ENCODE results near the gene P4HA1.
A peak's percentile ranks its signal among the peaks of the same experiment; 100 is the strongest.
"Not testable (repeated sequence)": the region's sequence is repeated elsewhere in the genome, so short reads cannot be mapped to it uniquely, and the experiment has no call there.

Gene P4HA1

DNA sequence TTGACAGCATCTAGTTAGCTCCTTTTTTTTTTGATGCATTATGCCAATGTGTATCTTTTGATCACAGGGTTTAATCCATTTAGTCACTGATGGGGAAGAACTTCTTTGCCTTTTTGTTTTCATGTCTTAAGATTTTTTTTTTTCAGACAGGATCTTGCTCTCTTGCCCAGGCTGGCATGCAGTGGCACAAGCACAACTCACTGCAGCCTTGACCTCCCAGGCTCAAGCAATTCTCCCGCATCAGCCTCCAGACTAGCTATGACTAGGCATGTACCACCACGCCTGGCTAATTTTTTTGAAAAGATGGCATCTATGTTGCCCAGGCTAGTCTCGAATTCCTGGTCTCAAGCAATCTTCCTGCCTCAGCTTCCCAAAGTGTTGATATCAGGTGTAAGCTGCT, 95.7 kb downstream of the P4HA1 start:
- FAIRE-seq (no peak), DNase-seq (ENCODE audit: insufficient read length, low spot score) (no peak)
- TF ChIP-seq POU2F2 (IDR thresholded peaks at IDR 0.05; ENCODE audit: low read depth, low read length) (no peak), TAF1 (IDR thresholded peaks at IDR 0.05; ENCODE audit: low read depth, low read length) (no peak), POLR2AphosphoS5 (IDR thresholded peaks at IDR 0.05; ENCODE audit: low read depth, low read length) (no peak), POLR2A (IDR thresholded peaks at IDR 0.05; ENCODE audit: low read depth, low read length) (no peak), SPI1 (IDR thresholded peaks at IDR 0.05; ENCODE audit: low read depth, low read length) (no peak)

DNA sequence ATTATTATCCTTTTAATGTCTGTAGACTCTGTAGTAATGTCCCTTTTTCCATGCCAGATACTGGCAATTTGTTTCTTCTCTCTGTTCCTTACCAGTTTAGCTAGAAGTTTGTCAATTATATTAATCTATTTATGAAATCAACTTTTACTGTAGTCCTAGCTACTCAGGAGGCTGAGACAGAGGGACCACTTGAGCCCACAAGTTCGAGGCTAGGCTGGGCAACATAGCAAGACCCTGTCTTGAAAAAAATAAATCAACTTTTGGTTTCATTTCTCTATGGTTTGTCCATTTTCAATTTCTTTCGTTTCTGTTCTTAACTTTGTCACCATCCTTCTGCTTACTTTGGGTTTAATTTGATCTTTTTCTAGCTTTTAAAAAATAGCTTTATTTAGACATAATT, 99.6 kb downstream of the P4HA1 start:
- DNase-seq (ENCODE audit: insufficient read length, low spot score), result no peak
- FAIRE-seq, result no peak
- TF ChIP-seq SPI1 (IDR thresholded peaks at IDR 0.05; ENCODE audit: low read depth, low read length) (no peak), PAX5 (IDR thresholded peaks at IDR 0.05; ENCODE audit: insufficient read depth, low read length, severe bottlenecking) (no peak), POLR2A (IDR thresholded peaks at IDR 0.05; ENCODE audit: low read depth, low read length) (no peak), POU2F2 (IDR thresholded peaks at IDR 0.05; ENCODE audit: low read depth, low read length) (no peak), TAF1 (IDR thresholded peaks at IDR 0.05; ENCODE audit: low read depth, low read length) (no peak)

DNA sequence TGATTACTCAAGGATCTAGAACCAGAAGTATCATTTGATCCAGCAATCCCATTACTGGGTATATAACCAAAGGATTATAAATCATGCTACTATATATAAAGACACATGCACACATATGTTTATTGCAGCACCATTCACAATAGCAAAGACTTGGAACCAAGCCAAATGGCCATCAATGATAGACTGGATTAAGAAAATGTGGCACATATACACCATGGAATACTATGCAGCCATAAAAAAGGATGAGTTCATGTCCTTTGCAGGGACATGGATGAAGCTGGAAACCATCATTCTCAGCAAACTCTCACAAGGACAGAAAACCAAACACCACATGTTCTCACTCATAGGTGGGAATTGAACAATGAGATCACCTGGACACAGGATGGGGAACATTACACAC, 101.2 kb downstream of the P4HA1 start:
- FAIRE-seq; DNase-seq (ENCODE audit: insufficient read length, low spot score): not testable (repeated sequence)

DNA sequence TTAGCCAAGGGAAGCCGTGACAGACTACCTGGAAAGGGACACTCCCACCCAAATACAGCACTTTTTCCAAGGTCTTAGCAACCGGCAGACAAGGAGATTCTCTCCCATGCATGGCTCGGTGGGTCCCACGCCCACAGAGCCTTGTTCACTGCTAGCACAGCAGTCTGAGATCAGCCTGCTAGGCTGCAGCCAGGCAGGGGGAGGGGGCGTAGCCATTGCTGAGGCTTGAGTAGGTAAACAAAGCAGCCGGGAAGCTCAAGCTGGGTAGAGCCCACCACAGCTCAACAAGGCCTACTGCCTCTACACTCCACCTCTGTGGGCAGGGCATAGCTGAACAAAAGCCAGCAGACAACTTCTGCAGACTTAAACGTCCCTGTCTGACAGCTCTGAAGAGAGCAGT, 106.9 kb downstream of the P4HA1 start:
- not testable (repeated sequence) for DNase-seq (ENCODE audit: insufficient read length, low spot score); FAIRE-seq

DNA sequence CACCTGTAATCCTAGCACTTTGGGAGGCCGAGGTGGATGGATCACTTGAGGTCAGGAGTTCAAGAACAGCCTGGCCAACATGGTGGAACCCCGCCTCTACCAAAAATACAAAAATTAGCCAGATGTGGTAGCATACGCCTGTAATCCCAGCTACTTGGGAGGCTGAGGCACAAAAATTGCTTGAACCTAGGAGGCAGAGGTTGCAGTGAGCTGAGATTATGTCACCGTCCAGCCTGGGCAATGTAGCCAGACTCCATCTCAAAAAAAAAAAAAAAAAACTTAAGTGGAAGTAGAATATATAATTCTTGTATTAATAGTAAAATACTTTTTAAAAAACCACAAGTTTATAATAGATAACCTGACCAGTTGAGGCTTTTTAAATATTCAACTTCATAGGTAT, 112.0 kb downstream of the P4HA1 start:
- FAIRE-seq, result not testable (repeated sequence)

DNA sequence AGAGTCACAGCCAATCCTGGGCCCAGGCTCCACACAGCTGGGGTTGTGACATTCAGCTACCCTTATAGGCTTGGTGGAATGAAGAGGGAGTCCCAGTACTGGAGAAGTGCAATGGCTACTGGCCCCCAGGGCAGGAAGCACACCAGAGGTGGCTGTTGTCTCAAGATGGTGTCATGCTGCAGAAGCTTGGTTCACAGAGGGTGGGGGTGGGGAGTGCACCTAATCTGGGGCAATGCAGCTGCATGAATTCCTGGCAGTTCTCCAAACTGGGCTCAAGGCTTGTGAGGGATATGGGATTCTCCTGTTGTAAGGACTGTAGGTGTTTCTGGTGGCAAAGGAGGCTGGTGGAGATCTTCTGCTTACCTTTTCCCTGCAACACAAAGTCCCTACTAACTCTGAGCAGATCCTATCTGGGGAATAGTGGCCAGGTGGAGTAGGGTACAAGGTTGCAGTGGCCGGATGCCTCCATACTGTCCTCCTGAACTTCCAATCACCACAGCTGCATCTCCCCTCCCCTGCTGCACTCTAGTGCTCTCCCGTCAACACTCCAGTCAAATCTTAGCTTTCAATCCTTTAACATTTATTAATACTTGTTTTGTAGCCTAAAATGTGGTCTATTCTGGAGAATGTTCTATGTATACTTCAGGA, 114.7 kb downstream of the P4HA1 start:
- DNase-seq (ENCODE audit: insufficient read length, low spot score) (no peak), FAIRE-seq (no peak)

More for the DNA sequence above, 112.0 kb downstream of the P4HA1 start:
- not testable (repeated sequence) for DNase-seq (ENCODE audit: insufficient read length, low spot score)

DNA sequence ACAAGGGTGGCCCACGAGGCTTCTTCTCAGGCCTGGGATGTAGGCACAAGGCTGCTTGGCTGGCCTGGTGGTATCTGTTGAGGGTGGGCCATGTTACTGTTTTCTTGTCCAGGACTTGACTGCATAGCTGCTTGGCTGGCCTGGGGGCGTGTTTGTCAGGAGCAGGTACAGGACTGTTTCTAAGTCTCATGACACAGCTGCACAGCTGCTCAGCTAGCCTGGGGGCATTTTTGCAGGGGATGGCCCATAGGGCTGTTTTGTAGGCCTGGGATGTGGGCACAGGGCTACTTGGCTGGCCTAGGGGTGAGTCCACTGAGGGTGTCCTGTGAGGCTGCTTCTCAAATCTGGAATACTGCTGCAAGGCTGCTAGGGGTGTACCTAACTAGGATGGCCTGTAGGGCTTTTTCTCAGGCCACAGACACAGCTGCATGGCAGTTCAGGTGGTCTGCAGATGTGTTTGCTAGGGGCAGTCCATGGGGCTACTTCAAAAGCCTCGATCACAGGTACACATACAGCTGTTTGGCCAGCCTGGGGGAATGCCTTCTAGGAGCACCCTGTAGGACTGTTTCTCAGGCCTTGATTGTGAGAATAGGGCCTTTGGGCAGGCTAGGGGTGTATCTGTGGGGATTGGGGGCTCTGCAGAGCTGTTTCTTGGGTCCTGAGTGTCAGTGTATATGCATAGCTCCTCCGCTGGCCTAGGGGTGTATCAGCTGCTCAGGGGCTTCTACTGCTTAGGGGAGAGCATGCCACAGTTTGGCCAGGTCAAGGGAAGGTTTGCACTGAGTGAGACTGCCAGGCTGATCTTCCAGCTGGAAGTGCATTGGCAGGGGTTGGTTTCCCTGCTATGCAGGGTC, 115.4 kb downstream of the P4HA1 start:
- no peak for FAIRE-seq
- TF ChIP-seq POLR2A (IDR thresholded peaks at IDR 0.05; ENCODE audit: low read depth, low read length) (no peak), TAF1 (IDR thresholded peaks at IDR 0.05; ENCODE audit: low read depth, low read length) (no peak), SPI1 (IDR thresholded peaks at IDR 0.05; ENCODE audit: low read depth, low read length) (no peak), POLR2AphosphoS5 (IDR thresholded peaks at IDR 0.05; ENCODE audit: low read depth, low read length) (no peak), PAX5 (IDR thresholded peaks at IDR 0.05; ENCODE audit: insufficient read depth, low read length, severe bottlenecking) (no peak)
- no peak for DNase-seq (ENCODE audit: insufficient read length, low spot score)

More for the DNA sequence above, 114.7 kb downstream of the P4HA1 start:
- TF ChIP-seq PAX5 (IDR thresholded peaks at IDR 0.05; ENCODE audit: insufficient read depth, low read length, severe bottlenecking) (no peak), POLR2A (IDR thresholded peaks at IDR 0.05; ENCODE audit: low read depth, low read length) (peak; percentile 29; the same call in 1 of the 2 replicates), SPI1 (IDR thresholded peaks at IDR 0.05; ENCODE audit: low read depth, low read length) (no peak), POU2F2 (IDR thresholded peaks at IDR 0.05; ENCODE audit: low read depth, low read length) (no peak)

DNA sequence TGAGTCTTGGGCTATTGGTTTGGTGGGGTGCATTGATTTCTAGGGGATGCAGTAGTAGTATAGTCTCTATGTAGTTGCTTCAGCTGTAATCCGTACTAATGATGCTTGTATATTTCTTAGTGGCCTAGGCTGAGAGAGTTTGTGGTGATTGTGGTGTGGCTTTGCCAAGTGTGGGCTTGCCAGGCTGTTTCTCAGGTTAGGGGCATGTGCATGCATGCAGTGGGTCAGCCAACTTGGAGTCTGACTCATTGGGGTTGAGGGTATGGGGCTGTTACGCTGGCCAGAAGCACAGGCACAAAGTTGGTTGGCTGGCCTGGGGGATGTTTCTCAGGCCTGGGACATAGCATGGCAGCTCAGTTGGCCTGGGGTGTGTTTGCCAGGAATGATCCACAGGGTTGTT, 116.3 kb downstream of the P4HA1 start:
- no peak for DNase-seq (ENCODE audit: insufficient read length, low spot score)
- FAIRE-seq, result no peak
- no peak for TF ChIP-seq TAF1 (IDR thresholded peaks at IDR 0.05; ENCODE audit: low read depth, low read length)
- no peak for TF ChIP-seq POU2F2 (IDR thresholded peaks at IDR 0.05; ENCODE audit: low read depth, low read length)
- no peak for TF ChIP-seq PAX5 (IDR thresholded peaks at IDR 0.05; ENCODE audit: insufficient read depth, low read length, severe bottlenecking)
- TF ChIP-seq SPI1 (IDR thresholded peaks at IDR 0.05; ENCODE audit: low read depth, low read length), result no peak
- no peak for TF ChIP-seq POLR2A (IDR thresholded peaks at IDR 0.05; ENCODE audit: low read depth, low read length)
- TF ChIP-seq POLR2AphosphoS5 (IDR thresholded peaks at IDR 0.05; ENCODE audit: low read depth, low read length), result no peak

DNA sequence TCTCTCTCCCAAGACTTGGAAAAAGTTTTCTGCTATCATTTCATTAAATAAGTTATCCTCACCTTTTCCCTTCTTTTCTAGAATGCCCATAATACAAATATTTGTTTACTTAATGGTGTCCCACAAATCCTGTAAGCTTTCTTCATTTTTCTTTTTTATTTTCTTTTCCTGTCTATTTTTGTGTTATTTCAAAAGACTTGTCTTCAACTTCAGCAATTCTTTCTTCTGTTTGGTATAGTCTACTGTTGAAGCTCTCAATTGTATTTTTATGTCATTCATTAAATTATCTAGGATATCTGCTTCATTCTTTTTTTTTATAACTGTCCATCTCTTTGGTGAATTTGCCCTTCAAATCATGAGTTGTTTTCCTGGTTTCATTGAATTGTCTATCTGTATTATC, 117.0 kb downstream of the P4HA1 start:
- FAIRE-seq (no peak), DNase-seq (ENCODE audit: insufficient read length, low spot score) (no peak)
- TF ChIP-seq POLR2A (IDR thresholded peaks at IDR 0.05; ENCODE audit: low read depth, low read length), result no peak
- no peak for TF ChIP-seq SPI1 (IDR thresholded peaks at IDR 0.05; ENCODE audit: low read depth, low read length)
- no peak for TF ChIP-seq POU2F2 (IDR thresholded peaks at IDR 0.05; ENCODE audit: low read depth, low read length)
- no peak for TF ChIP-seq POLR2AphosphoS5 (IDR thresholded peaks at IDR 0.05; ENCODE audit: low read depth, low read length)
- no peak for TF ChIP-seq PAX5 (IDR thresholded peaks at IDR 0.05; ENCODE audit: insufficient read depth, low read length, severe bottlenecking)
- no peak for TF ChIP-seq TAF1 (IDR thresholded peaks at IDR 0.05; ENCODE audit: low read depth, low read length)

DNA sequence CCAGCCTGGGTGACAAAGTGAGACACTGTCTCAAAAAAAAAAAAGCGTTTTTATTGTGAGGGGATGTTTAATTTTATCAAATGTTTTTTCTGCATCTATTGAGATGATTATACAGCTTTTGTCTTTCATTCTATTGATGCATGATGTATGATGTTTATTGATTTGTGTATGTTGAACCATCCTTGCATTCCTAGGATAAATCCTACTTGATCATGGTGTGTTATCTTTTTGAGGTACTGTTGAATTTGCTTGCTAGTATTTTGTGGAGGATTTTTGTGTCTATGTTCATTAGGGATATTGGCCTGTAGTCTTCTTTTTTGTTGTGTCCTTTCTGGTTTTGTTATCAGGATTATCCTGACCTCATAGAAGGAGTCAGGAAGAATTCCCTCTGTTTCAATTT, 119.8 kb downstream of the P4HA1 start:
- FAIRE-seq, result no peak
- no peak for DNase-seq (ENCODE audit: insufficient read length, low spot score)
- TF ChIP-seq SPI1 (IDR thresholded peaks at IDR 0.05; ENCODE audit: low read depth, low read length) (no peak), PAX5 (IDR thresholded peaks at IDR 0.05; ENCODE audit: insufficient read depth, low read length, severe bottlenecking) (no peak), TAF1 (IDR thresholded peaks at IDR 0.05; ENCODE audit: low read depth, low read length) (no peak), POLR2AphosphoS5 (IDR thresholded peaks at IDR 0.05; ENCODE audit: low read depth, low read length) (no peak), POU2F2 (IDR thresholded peaks at IDR 0.05; ENCODE audit: low read depth, low read length) (no peak), POLR2A (IDR thresholded peaks at IDR 0.05; ENCODE audit: low read depth, low read length) (no peak)
